NCI-H345 treated with DMSO at 0.1 percent for 48 hours (cell line): Measurements from ENCODE around the gene FAM110D.

ENCODE experiments used
- DNase-seq: peaks from one replicate; lab custom pipeline; 2025; ENCODE audit not compliant: unreplicated experiment; lab: John Stamatoyannopoulos, UW

The FAM110D gene

DNA sequence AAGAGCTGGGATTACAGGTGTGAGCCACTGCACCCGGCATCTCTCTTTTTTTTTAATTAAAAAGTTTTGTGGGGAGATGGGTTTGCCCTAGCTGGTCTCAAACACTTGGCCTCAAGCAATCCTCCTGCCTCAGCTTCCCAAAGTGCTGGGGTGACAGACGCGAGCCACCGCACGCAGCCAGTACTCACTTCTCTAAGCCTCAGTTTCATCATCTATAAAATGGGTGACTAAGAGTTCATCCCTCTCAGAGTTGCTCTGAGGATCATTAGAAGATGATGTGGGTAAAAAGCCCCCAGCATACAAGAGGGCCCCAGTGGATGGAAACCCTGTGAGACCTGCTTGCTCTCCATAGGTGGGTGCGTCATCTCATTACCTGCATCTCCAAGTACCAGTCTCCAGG lies 29.0 kb downstream of the FAM110D start:
- no peak for DNase-seq

- no peak for DNase-seq
Observed at GRCh38 chr1:26188477-26188876, 29.6 kb downstream of the FAM110D start.

DNA sequence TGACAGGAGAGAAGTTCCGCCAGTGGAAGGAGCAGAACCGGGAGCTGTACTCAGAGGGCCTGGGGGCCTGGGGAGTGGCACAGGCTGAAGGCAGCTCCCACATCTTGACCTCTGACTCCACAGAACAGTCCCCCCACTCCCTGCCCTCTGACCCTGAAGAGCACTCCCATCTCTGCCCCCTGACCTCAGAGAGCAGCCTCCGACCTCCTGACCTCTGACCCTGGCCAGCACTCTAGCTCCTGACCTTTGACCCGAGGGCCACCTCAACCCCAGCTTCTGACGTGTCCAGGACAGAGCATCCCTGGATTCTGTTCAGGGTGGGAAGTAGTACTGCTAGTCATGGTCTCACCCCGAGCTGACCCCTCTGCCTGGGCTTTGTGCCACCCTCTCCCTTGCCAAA lies 30.5 kb downstream of the FAM110D start:
- no peak for DNase-seq

DNA sequence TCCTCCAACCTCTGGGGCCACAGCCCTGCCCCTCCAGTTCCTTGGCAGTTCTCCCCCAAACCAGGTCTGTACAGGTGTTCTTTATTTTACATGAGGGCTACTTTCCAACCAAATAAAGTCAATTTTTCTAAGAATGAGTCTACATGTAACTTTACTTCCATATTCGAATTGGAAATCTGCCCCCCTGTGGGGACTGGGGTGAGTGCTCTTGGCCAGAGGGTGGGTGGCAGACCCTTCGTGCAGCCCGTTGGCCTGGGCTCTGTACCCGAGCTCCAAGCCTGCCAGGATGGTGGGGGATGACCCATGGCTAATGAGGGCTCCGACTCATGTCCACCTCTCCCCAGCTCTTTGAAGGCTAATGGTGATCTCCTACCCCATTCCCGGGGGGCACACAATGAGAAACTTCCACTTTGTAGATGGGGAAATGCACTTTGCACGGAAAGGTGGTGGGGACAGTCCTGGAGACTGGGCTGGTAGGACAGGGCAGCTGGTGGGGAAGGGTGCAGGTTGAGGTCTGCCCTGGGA lies 30.9 kb downstream of the FAM110D start:
- DNase-seq, result no peak

DNA sequence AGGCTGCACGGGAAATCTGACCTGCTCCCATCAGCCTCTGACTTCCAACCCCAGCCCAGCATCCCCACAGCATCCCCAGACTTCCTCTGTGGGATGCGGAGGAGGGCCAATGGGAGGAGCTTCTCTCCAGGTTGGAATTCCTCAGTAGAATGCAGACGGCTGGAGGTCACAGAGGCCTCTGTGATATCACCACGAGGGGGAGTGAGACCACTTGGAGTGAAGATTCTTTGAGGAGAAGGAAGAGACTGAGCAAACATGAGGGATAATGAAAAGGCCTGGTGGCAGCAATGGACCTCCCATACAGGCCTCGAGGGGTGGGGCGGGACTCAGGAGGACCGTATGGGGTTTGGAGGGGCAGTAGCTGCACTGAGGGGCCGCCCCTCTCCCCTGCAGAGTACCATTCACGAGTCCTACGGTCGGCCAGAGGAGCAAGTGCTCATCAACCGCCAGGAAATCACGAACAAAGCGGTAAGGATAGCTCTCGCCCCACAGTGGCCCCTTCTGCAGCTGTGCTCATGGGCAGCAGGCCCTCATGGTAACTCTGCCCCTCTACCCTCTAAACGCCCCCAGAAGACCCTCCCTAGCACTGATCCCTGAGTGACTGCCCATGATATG lies 31.6 kb downstream of the FAM110D start, which contains the start of gene CATSPER4:
Gene CATSPER4, plus strand, starts transcription at position 230 of the 615 bp plus-strand sequence. Its CDS starts 26 bp downstream, at position 256.
- no peak for DNase-seq

DNA sequence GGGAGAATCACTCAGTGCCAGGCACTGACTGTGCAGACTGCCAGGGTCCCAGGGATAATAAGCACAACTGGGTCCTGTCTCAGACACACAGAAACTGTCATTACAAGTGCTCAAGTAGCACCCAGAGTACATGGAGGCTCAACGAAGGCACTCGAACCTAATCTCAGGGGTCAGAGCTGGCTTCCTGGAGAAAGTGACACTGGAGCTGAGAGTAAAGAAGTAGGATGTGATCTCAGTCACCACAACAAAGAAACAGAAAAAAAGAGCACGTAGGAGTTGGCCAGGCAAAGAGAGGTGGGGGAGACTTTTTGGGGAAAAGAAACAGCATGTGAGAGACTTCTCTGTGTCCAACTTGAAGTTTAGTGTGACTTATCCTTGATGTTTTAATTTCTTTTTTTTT lies 32.9 kb downstream of the FAM110D start:
- no peak for DNase-seq

DNA sequence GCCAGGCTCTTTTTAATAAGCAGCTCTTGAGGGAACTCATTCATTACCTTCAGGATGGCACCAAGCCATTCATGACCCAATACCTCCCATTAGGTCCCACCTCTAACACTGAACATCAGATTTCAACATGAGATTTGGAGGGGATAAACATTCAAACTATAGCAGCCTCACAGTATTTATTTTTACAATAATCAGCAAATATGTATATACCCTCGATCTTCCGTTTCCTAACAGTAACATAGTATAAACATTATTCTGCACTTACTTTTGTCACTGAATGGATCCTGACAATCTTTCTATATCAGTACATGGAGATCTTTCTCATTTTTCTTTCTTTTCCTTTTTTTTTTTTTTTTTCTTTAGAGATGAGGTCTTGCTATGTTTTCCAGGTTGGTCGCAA lies 36.9 kb downstream of the FAM110D start:
- no peak for DNase-seq

GRCh38 chr1:26197301-26197700 lies 38.4 kb downstream of the FAM110D start:
- DNase-seq, result no peak

DNA sequence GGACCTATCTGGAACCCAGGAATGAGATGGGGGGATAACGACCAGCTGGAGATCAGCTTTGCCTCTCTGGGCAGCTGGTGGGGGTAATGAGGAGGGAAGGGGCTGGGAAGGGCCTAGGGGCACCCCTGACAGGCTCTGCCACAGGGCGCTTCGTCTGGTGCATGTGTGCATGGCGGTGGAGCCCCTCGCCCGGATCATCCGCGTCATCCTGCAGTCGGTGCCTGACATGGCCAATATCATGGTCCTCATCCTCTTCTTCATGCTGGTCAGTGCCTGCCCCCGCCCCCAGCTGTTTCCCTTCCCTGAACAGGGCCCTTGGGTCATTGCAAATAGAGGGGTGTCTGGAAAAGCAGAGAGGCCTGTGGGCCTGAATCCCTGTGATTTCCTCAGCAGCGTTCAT lies 38.9 kb downstream of the FAM110D start:
- DNase-seq, result no peak

GRCh38 chr1:26200413-26200812 lies 41.5 kb downstream of the FAM110D start:
- no peak for DNase-seq

GRCh38 chr1:26203642-26204318 lies 44.9 kb downstream of the FAM110D start:
- no peak for DNase-seq

- DNase-seq, result no peak
Observed at GRCh38 chr1:26210147-26210870, 51.4 kb downstream of the FAM110D start.

DNA sequence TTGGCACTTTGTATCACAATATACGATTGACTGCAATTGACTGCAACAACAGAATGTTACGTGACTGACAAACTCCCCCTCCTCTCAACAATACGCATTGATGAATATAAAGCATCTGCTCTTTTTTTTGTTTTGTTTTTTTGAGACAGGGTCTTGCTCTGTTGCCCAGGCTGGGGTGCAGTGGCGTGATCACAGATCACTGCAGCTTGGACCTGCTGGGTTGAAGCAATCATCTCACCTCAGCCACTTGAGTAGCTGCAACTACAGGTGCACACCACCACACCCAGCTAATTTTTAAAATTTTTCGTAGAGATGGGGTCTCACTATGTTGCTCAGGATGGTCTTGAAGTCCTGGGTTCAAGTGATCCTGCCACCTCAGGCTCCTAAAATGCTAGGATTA lies 53.8 kb downstream of the FAM110D start:
- no peak for DNase-seq

GRCh38 chr1:26213335-26213905 lies 54.5 kb downstream of the FAM110D start:
- DNase-seq, result no peak
